Activated CD4-positive, alpha-beta T cell treated with anti-CD3 and anti-CD28 coated beads, Interleukin-2, Interleukin-4, amounts not matched to agents 100 ng/mL and 50 ng/mL, durations not matched to agents 16 hours and 8 hours (primary cell): Measurements from ENCODE around the gene PKHD1.
"Not testable (repeated sequence)": the region's sequence is repeated elsewhere in the genome, so short reads cannot be mapped to it uniquely, and the experiment has no call there.

ENCODE experiments used
- DNase-seq: peaks from one replicate; pipeline ENCODE4 v3.0.0-alpha.2; 2020; ENCODE audit warnings: low spot score

Gene PKHD1

DNA sequence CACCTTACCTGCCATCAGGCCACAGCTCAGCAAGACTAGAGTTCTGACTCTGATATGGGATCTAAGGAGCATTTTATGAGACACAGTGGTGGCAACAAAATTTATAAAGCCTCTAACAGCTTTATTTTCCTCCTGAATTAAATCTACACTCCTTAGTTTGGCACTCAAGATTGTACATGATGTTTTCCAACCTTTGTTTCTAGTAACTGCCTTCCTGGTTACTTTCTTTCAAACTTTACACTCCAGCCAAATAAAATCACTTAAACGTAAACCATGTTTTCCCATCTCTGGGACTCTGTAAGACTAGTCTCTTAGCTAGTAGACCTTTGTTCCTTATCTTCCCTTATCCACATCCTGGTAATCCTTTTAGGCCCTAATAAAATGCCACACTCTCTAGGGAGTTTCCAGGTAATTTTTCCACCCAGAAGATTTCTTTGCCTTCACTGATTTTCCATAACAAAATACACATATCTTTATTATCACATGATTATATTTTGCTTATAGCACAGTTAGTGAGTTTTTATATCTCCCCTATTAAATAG, 92.1 kb downstream of the PKHD1 start:
- DNase-seq = no peak

DNA sequence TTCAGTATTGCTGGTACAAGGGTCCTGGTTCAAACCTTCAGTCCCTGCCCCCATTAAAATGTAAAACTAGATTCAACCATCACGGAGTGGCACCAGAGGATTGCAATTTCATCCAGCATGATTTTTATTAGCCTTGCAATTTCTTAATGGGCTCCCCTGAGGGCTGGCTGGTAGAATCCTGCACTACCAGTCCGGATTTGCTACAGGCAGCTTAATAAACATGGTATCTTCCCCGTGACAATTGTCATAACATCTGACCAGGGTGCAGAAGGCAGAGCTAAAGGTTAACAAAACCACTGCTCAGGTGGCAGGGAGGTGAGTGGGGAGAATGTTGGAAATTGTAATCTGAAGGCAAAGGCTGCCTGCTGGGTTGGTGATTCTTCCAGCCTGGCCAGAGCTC, 94.5 kb downstream of the PKHD1 start:
- DNase-seq = no peak

DNA sequence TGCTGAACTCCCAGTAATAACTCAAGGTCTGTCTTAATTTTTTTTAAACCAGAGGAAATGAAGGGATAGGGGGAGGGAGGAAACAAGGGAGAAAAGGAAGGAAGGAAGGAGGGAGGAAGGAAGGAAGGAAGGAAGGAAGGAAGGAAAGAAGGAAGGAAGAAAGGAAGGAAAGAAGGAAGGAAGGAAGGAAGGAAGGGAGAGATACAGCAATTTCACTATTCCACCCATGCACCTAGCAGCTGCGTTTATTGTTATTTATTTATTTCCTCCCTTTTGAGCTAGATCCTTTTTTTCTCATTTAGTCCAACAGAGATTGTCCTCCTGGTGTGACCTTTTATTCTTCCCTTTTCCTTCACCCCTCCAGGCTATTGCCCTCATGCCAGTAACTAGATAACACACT, 97.6 kb downstream of the PKHD1 start:
- no peak for DNase-seq

DNA sequence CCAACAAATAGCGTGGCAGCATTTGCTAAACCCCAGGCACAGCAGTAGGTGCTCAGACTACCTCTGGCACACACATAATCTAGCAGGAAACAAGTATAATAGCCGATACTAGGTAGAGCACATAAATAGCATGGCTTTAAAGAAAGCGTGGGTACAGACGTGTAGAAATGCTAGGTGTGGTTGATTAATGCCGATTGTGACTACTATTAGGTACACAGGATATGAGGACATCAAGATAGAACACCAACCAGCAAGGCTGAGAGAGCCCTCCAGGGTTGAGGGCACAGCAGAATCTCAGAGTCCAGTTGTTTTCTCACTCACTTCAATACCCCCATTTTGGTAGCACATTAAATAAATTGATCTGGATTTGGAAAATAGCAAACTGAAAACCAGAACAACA, 100.5 kb downstream of the PKHD1 start:
- DNase-seq = no peak

DNA sequence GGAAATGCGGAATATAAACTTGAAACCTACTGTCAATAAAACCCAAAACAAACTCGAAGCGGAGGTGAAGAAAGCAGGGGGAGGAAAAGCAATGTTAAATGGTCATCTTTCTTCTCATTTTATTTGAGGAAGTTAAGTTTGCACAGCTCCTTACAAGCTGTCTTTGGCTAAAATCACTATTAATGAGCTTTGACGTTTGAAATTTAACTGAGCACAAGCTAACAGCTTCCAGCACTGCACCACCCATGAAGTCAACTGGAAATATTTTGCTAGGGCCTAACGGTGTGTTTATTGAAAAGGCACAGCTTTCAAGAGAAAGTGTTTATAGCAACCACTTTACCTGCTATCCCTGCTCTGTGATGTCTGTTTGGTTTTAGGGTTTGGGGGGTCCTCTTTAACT, 103.8 kb downstream of the PKHD1 start:
- DNase-seq = no peak

DNA sequence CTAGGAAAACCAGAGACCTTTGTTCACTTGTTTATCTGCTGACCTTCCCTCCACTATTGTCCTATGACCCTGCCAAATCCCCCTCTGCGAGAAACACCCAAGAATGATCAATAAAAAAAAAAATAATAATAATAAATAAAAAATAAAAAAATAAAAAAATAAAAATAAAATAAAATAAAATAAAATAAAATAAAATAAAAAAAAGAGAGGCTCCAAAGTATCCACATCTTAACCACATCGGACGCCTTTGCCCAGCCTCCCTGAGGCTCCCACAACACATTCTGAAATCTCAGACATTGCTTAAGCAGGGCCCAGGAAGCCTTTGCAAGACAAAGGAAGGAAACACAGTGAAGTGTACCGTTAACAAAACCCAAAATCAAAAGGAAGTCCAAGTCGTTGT, 104.7 kb downstream of the PKHD1 start:
- DNase-seq = not testable (repeated sequence)

GRCh38 chr6:51976374-51976773, 111.0 kb downstream of the PKHD1 start:
- no peak for DNase-seq

DNA sequence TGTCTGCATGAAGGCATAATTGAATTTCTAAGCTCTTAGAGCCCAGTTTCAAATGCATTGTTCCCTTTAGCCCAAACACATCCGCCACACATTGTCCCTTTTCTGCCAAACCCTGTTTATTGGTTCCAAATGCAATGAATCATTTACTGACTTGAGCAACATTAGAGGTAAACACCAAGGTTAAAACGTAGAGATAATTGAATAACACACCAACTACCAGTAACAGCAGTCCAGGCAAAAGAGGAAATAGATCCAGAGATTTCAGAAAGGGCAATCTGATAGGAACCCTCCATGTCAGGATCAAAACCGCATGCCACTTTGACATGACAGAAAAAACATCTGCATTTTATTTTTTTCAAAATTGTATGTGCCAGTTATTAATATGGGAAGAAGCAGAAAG, 114.8 kb downstream of the PKHD1 start:
- DNase-seq = no peak

- no peak for DNase-seq
Measured at GRCh38 chr6:51968265-51968664, 119.1 kb downstream of the PKHD1 start.

GRCh38 chr6:51965222-51965801, 122.1 kb downstream of the PKHD1 start:
- no peak for DNase-seq

DNA sequence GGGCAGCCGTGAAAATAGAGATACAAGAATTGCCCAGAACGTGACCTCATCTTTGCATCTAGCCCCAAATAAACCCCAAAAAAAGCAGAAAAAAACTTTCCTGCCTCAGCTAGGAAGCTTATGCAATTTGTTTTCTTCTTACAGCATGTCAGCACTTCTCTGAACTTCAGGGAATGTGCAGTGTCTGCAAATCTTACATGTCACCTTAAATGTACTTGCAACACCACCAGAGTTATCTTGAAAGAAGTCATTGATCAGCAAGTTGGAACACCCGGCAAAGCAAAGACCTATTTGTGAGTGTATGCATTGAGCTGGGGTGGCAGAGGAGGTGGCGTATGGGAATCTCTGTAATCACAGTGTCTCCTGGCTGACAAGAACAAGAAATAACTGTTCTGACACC, 123.4 kb downstream of the PKHD1 start:
- DNase-seq = no peak

- DNase-seq = no peak
Measured at GRCh38 chr6:51962354-51962753, 125.1 kb downstream of the PKHD1 start.

DNA sequence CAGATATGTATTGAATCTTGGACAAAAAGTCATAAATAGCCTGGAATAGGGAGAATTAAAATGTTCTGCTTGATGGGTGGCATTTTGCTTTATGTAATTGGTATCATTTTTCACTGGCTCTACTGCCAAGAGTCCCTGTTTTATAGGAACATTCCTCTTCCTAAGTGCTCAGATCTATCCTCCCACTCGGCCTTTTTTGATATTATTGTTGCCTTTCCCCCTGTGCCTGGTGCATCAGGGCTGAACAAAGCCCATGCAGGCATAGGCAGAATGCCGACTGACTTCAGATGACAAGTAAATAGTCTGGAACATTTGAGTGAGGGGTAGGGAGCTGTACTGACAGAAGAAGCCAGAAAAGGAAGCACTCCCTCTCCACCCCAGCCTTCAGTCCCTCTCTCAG, 127.0 kb downstream of the PKHD1 start:
- no peak for DNase-seq

GRCh38 chr6:51959744-51960383, 127.5 kb downstream of the PKHD1 start:
- DNase-seq = peak; percentile 54

DNA sequence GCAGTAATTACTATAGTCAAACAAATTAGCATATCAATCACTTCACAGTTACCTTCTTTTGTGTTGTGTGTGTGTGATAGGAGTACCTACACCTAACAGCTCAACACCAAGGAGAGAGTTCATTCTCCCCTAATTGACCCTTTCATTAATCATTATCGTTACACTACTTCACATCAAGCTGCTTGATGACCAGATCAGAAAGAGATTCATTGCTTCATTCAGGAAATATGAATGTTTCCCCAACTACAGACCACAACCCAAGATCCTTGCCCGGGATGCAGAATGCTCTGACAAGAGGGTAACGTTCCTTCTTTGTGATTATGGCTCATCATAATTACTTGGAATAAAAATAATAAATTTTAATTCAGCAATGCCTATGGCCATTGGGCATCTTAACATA, 132.7 kb downstream of the PKHD1 start:
- DNase-seq = no peak

GRCh38 chr6:51953246-51953645, 134.2 kb downstream of the PKHD1 start:
- DNase-seq = no peak

- DNase-seq = no peak
Measured at GRCh38 chr6:51951924-51952323, 135.5 kb downstream of the PKHD1 start.

DNA sequence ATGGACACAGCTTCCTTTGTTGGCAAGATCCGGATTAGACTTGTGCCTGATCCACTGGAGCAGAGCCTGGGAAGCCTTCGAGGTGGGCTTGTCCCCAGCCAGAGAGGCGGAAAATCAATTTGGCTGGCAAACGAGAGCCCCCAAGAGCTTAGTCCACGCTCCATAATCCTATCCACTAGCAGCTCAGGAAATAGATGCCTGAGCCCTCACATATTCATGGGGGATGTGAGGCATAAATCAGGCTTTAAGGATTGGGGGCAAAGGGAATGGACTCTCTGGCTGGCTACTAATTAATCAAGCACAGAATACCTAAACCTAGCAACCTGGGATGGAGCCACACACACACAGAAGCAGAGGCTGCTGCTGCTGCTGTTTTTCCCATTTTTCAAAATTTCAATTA, 137.9 kb downstream of the PKHD1 start:
- no peak for DNase-seq

GRCh38 chr6:51939695-51940094, 147.7 kb downstream of the PKHD1 start:
- not testable (repeated sequence) for DNase-seq

- no peak for DNase-seq
Measured at GRCh38 chr6:51936531-51937290, 150.7 kb downstream of the PKHD1 start.

DNA sequence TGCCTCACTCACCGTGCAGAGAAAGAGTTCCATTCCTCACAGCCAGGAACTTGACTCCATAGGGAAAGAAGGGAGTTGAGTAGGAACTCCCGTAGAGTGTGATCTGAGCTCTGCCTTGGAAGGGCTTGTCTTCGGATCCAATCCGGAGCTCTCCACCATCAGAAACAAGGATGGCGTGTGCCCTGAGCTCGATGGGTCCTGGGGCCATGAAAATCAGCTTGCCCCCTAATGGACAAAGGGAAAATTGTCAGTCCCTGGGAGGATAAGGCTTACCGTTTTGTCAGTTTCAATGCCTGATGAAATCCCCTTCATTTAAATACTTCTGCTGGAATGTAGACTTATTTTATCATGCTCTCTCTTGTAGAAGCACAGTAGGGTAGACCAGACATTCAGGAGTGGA, 153.3 kb downstream of the PKHD1 start:
- no peak for DNase-seq

DNA sequence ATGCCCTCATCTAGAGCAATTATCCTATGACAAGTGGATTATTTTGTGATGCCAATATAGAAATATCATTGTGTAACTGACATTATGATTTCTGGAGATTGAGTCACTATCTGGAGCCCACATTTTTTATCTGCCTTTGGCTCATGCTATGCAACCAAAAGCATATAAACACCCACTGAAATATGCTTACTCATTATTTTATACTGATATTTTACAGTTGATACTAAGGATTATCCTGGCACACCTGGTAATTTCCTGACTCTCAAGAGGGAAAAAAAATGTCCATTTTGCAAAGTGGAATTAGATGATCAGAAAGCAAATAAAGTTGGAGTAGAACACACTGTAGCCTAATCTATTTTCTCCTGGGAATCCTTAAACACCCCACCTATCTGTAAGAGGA, 154.5 kb downstream of the PKHD1 start:
- DNase-seq = no peak

DNA sequence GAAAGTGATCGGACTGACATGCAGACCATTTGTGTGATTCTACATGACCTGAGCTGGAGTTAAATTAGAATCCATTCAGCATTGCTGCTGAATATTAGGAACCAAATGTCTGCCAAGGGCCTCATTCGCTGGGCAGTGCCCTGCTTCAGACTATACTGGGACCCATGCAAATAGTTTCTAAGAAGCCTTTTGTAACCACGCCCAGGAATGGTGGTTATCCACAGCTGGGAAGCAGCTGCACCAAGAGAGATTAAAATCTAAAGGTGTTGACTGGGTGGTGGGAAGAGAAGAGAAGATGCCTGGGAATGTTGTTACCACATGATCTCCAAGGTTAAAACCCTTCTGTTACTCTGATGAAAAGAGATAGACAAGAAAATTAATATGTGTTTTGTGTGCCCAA, 156.8 kb downstream of the PKHD1 start:
- no peak for DNase-seq
